HG03159 (cell line): Measurements from ENCODE around the gene SYNPO2.
"Not testable (repeated sequence)": the region's sequence is repeated elsewhere in the genome, so short reads cannot be mapped to it uniquely, and the experiment has no call there.

Experiments used
- ATAC-seq: cut with Tn5 transposase; IDR thresholded peaks from one replicate; pipeline ENCODE4 v1.9.1; 2021; ENCODE audit warnings: mild to moderate bottlenecking, moderate library complexity; ENCODE audit not compliant: unreplicated experiment

SYNPO2 gene

GRCh38 chr4:119053997-119054396, 165.3 kb downstream of the SYNPO2 start:
- no peak for ATAC-seq

GRCh38 chr4:119057417-119057816, 168.8 kb downstream of the SYNPO2 start:
- ATAC-seq = no peak

- no peak for ATAC-seq
Observed at GRCh38 chr4:119059221-119059620, 170.6 kb downstream of the SYNPO2 start.

GRCh38 chr4:119067125-119067524, 178.5 kb downstream of the SYNPO2 start:
- ATAC-seq = not testable (repeated sequence)

GRCh38 chr4:119067670-119068360, 179.2 kb downstream of the SYNPO2 start:
- not testable (repeated sequence) for ATAC-seq

GRCh38 chr4:119068529-119068962, 179.9 kb downstream of the SYNPO2 start:
- no peak for ATAC-seq

- no peak for ATAC-seq
Observed at GRCh38 chr4:119070301-119070700, 181.6 kb downstream of the SYNPO2 start.

- ATAC-seq = no peak
Observed at GRCh38 chr4:119080721-119081541, 192.3 kb downstream of the SYNPO2 start.

- ATAC-seq = no peak
Observed at GRCh38 chr4:119081542-119081859, 192.8 kb downstream of the SYNPO2 start.

- ATAC-seq = no peak
Observed at GRCh38 chr4:119081943-119082342, 193.3 kb downstream of the SYNPO2 start.

- no peak for ATAC-seq
Observed at GRCh38 chr4:119082661-119083060, 194.0 kb downstream of the SYNPO2 start.

GRCh38 chr4:119084513-119084912, 195.9 kb downstream of the SYNPO2 start:
- no peak for ATAC-seq

GRCh38 chr4:119087121-119087520, 198.5 kb downstream of the SYNPO2 start:
- ATAC-seq = no peak

- no peak for ATAC-seq
Observed at GRCh38 chr4:119087656-119088055, 199.0 kb downstream of the SYNPO2 start.

- no peak for ATAC-seq
Observed at GRCh38 chr4:119093042-119093827, 204.6 kb downstream of the SYNPO2 start.

GRCh38 chr4:119097282-119097900, 208.7 kb downstream of the SYNPO2 start:
- ATAC-seq = no peak

- no peak for ATAC-seq
Observed at GRCh38 chr4:119098306-119098705, 209.7 kb downstream of the SYNPO2 start.

- no peak for ATAC-seq
Observed at GRCh38 chr4:119099227-119099810, 210.7 kb downstream of the SYNPO2 start.

GRCh38 chr4:119100655-119101054, 212.0 kb downstream of the SYNPO2 start:
- ATAC-seq = no peak

- no peak for ATAC-seq
Observed at GRCh38 chr4:119103263-119103662, 214.6 kb downstream of the SYNPO2 start.
